GM18519 (cell line): ENCODE results near the gene EGFLAM.
"Not testable (repeated sequence)": the region's sequence is repeated elsewhere in the genome, so short reads cannot be mapped to it uniquely, and the experiment has no call there.

Experiments used
- ATAC-seq: cut with Tn5 transposase; IDR thresholded peaks from one replicate; pipeline ENCODE4 v1.9.1; 2021; ENCODE audit warnings: mild to moderate bottlenecking, moderate library complexity; ENCODE audit not compliant: unreplicated experiment, low FRiP score

The EGFLAM gene

DNA sequence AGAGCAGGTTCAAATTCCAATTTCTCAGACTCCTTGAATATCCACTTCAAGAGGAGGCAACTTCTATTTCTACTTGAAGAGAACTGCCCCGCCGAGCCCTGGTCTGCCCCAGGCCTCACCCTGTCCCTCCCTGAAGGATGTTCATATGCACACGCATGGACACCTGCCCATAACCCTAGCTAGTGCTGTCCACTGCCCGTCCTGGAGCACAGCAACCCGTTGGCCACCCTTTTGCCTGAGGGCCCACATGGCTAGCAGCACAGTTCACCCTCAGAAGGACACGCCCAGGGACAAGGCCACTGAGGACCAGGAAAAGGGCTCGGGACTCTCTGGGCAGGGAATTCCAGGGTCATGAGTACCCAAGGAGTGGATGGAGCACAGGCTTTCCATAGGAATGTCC, 63.6 kb downstream of the EGFLAM start:
- ATAC-seq: no peak

DNA sequence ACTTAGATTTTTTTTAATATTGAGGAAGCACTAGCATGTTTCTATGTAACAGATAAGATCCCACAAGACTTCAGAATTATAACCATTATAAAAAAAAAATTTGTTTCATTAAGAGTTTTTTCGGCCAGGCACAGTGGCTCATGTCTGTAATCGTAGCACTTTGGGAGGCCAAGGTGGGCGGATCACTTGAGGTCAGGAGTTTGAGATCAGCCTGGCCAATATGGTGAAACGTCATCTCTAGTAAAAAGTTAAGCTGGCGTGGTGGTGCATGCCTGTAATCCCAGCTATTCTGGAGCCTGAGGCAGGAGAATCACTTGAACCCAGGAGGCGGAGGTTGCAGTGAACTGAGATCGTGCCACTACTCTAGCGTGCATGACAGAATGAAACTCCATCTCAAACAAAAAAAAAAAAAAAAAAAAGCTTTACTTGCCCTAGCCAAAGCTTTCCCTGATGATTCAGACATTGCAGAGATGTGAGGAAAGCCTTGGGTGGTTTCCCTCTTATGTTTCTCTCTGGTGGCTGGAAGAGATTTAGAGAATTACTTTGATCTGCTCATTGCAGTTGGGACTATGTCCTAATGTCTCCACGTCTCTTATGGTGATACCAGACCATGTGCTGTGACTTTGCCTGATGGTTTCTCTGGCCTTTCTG, 65.4 kb downstream of the EGFLAM start:
- no peak for ATAC-seq

DNA sequence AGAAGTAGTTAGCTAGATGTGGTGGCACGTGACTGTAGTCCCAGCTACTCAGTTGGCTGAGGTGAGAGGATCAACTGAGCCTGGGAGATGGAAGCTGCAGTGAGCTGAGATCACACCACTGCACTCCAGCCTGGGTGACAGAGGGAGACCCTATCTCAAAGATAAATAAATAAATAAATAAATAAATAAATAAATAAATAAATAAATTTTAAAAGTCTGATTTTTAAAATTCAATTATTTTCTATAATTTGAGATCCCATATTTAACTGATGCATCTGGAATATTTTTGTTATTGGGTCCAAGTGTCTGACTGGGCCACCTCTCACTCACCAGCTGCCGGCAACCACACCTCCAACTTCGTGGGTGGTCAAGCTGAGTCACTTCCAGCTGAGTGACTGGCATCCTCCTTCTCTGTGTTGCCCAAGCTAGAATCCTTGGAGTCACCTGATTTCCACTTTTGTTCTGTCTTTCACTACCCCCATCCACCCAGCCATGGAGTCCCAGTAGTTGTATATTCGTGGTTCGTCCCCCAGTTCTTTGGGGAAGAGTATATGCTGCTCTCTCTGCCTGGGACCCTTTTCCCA, 70.9 kb downstream of the EGFLAM start:
- no peak for ATAC-seq

DNA sequence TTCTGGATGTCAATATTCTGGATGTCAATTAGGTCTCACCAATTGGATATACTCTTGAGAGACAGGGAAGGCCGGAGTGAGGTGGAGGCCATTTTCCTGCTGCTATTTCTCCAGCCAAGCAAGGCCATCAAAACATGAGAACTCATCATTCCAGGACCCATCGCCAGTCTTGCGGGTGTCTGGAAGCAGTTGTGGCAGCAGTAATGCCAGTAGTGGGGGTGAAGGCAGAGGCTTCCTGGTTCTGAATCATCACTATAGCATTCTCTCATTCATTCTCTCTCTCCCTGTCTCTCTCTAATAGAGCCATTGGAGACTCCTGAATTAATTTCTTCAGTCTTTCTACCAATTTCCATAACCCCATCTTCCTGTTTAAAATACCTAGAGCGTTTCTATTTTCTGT, 71.8 kb downstream of the EGFLAM start:
- no peak for ATAC-seq

DNA sequence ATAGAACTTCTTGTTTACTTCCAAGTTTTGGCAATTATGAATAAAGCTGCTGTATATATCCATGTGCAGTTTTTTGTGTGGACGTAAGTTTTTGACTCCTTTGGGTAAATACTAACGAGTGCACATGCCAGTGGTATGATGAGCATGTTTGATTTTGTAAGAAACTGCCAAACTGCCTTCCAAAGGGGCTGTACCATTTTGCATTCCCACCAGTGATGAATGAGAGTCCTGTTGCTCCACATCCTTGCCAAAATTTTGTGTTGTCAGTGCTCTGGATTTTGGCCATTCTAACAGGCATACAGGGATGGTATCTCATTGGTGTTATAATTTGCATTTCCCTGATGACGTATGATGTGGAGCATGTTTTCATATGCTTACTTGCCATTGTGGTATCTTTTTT, 73.5 kb downstream of the EGFLAM start:
- ATAC-seq: no peak

DNA sequence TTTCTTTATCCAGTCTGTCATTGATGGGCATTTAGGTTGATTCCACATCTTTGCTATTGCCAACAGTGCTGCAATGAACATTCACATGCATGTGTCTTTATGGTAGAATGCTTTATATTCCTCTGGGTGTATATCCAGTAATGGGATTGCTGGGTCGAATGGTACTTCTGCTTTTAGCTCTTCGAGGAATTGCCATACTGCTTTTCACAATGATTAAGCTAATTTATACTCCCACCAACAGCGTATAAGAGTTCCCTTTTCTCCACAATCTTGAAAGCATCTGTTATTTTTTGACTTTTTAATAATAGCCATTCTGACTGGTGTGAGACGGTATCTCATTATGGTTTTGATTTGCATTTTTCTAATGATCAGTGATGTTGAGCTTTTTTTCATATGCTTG, 74.8 kb downstream of the EGFLAM start:
- not testable (repeated sequence) for ATAC-seq

DNA sequence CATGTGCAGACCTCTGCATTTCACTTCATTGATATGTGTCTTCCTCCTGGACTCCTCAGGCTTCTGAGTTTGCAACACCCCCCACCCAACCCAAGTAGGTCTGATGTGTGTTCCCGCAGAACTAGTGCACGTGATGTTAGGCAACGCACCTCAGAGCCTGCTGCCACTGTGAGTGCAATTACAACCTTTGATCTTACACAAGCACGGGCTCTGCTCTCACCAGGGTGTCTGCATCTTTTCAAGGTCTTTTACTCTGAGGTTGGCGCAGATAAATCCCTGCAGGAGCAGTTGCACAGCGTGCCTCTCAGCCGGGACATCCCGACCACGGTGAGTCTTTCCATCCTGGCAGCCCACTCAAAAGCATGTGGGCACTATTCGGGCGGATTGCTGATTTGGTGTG, 80.1 kb downstream of the EGFLAM start:
- ATAC-seq: no peak

DNA sequence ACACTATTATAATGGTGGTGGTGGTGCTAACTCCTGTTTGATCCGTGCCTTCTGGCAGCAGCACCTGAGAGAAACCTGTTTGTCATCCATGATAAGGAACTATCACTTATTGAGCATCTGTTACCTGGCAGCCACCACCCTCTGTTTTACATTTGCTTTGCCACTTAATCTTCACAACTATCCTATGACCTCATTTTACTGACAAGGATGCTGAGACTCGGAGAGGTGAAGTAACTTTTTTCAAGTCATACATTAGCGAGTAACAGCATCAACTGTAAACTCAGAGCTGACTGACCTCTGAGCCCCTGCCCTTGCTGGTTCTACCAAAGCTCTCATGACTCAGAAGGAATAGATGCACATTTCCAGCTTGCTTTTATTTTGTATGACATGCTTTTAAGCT, 81.1 kb downstream of the EGFLAM start:
- ATAC-seq: no peak

DNA sequence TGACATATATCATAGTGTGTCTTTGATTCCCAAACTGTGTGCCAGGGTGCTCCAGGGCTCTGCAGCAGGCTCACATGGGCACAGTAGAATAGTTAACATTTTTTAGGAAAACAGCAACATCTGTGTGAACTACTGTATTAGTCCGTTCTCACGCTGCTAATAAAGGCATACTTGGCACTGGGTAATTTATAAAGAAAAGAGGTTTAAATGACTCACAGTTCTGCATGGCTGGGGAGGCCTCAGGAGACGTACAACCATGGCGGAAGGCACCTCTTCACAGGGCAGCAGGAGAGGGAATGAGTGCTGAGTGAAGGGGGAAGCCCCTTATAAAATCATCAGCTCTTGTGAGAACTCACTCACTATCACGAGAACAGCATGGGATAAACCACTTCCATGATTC, 82.7 kb downstream of the EGFLAM start:
- ATAC-seq: no peak

DNA sequence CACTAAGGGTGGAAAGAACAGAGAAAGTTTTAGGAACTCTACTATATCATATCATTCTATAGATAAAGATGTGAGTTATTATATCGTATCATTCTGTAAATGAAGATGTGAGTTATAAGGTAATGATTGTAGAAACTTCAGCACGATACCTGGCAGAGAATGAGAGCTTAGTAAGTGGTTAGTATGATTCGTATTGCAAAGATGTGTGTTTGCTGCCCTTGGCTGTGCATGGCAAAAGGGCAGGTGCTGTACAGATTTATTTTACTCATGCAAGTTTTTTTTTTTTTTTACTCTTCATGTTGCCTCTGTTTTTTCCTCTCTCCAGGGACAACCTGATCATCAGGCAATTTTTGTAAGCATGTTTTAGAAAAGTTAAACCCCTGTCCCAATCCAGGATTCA, 83.3 kb downstream of the EGFLAM start:
- ATAC-seq: no peak

DNA sequence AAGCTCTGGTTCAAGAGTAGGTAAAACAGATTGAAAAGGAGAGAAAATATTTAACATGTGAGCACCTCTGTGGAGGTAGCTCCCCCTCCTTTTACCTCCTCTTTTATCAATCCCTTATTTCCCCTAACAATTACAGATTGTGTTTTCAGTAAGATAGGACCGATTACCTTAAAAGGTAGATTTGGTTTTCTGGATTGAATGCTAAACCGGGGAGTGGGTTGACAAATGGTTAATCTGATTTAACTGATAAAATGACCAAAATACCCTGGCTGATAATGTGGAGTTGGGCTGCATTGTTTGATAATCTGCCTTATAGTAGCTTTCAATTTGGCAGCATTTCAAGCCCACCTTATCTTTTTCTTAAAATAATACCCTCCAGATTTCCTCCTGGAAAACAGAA, 83.9 kb downstream of the EGFLAM start:
- ATAC-seq: no peak

DNA sequence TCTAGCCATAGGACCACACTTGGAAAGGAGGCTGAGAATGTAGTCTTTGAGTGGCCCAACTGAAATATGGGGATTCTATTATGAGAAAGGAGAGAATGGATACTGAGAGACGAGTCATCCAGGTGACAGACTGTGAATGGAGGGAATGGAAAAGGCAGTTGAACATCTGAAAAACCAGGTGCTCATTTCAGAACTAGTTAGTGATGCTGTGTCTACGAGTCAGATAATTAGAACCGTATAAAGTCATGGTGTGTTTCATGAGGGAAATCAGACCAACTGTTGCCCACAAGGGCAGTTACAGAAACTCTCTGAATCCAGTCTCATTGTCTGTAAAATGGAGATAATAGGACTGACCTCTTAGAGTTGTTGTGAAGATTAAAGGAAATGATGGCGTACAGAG, 86.5 kb downstream of the EGFLAM start:
- no peak for ATAC-seq

DNA sequence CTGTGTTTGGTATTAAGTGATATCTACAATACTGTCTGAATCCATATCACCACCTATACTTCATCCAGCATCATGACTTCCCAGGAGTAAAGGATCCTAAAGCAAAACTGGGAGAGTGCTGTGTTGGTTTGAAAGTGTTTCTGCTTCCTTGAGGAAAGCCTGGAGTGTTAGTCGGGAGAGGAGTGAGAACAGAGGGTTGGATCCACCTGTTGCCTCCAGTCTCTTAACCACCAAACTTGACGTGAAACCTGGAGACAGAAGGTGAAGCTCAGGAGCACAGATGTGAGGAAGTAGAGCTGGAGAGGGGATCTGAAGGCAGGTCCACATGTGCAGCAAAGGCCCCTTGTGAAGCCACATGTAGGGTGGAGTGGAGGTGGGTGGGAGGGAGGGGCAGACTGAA, 88.2 kb downstream of the EGFLAM start:
- no peak for ATAC-seq

DNA sequence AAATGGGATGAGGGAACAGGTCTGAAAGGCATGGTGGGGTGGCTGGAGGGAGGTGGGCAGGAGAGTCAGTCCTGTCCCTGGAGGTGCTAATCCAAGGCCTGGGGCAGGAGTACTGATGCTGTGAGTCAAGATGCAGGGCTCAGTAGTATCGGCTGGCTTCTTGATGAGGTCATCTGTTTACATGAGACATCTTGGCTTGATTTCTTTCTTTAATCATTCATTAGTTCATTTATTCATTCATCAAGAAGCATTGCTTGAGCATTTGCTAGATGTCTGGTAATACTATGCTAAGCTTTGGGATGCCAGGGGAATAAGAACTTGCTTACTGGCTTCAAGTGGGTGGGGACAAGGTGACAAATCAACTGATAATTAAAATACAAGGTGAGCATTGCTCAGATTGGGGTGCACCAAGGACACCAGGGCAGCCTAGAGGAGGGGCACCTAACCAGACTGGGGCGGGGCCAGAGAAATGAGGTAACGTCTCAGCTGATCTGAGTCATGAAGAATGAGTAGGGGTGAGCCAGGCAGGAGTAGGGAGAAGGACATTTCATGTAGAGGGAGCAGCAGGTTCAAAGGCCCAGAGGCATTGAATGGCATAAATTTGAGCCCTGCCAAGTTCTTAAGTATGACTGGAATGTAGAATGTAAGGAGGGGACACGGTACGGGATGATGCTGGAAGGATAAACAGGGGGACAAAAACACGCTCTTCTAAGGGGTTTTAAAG, 88.8 kb downstream of the EGFLAM start:
- no peak for ATAC-seq

DNA sequence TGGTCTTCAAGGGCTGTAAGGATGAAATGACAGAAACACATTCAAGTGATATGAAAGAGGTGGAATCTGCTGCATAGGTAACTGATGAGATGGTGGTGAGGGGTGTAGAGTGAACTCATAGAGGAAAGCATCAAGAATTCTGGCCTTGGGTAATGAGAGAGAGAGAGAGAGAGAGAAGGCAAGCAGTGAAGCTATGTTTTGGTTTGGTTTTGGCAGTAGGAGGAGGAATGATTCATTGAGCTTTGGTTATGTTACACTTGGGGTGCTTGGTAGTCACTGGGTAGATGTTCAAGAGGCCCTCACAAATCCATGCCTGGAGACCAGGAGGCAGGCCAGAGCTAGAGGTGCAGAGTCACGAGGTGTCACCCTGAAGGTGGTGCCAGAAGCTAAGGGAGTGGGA, 89.5 kb downstream of the EGFLAM start:
- ATAC-seq: no peak

DNA sequence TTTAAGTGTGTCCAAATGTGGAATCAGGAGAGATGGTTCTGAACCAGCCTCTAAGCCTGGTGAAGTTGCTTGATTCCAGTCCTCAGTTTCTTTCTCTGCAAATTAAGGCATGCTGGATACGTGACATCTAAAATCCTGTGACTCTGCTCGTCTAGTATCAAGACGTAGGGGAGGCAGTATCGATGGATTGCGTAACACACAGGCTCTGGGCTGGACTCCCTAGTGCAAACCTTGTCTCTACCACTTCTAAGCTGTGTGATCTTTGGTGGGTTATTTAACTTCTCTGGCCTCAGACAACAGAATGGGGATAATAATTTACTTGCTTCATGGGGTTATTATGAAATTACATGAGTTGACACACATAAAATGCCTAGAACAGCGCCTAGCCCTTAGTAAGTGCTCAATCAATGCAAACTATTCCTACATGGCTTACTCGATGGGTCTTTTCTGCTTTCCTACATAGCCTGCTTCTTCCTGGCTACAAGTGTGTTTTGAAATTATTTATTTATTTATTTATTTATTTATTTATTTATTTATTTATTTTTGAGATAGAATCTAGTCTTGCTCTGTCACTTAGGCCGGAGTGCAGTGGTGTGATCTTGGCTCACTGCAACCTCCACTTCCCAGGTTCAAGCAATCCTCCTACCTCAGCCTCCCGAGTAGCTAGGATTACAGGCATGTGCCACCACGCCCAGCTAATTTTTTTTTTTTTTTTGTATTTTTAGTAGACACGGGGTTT, 102.1 kb downstream of the EGFLAM start:
- no peak for ATAC-seq

DNA sequence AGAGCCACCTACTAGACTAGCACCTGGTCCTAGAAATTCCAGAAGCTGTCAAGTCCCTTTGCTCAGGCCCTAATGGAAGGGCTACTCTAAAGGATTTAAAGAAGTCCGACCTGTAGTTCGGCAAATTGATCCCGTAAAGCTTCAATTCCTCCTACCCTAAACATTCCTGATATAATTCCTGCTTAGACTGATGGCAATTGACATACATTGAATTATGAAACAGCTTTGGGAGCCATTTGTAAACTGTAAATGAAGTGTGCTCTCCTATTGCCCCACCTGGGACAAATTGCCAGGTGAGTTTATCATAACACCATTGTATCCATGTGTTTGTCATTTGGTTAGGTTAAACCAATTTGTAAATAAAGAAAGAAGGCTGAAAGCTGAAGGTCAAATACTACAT, 104.4 kb downstream of the EGFLAM start:
- no peak for ATAC-seq

DNA sequence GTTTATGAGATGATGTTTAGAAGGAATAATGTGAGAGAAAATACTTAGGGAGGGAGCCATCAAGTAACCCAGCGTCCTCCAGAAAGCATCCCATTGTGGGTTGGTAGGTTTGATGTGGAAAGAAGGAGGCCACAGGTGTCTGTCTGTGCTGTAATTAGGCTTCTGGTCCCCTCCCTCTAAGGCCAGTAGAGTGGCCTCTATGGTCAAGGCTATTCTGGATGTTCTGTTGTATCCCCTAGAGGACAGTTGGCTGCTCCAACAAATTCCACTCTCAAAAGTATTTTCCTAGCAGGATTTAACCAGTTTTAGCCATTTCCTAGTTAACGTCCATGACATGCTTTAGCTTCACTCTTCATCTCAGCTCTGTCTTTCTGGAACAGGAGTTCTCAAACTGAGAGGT, 106.5 kb downstream of the EGFLAM start:
- ATAC-seq: no peak

DNA sequence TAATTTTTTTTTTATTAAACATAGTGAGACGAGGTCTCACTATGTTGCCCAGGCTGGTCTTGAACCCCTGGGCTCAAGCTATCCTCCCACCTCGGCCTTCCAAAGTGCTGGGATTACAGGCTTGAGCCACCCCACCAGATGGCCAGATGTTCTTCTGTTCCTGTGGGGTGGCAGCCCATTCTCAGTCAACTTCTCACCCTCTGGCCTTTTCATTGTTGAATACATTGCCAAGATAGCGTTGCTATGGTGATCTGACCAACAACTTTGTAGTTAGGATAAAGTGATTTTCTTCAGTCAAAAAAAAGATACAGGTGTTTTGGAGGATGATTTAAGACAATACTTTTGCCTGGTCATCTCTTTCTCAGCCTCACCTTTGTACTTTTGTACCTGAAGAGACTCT, 109.1 kb downstream of the EGFLAM start:
- ATAC-seq: no peak

DNA sequence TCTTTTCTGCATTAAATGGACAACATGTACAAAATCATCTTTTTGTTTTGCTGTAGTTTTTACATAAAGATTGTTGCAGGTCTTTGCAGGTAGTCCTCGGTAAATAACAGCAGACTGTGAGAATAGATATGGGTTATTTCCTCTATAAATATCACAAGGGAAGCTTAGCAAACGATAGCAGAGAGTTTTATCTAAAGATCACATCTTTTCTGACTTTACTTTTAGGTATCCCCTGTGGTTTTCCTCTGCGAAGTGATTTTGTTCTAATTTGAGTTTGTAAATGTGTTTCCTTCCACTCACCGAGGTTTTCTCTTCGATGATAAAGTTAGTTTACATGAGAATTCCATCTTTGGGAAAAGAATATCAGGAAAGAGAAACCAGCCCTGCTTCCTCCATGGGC, 109.6 kb downstream of the EGFLAM start:
- no peak for ATAC-seq

DNA sequence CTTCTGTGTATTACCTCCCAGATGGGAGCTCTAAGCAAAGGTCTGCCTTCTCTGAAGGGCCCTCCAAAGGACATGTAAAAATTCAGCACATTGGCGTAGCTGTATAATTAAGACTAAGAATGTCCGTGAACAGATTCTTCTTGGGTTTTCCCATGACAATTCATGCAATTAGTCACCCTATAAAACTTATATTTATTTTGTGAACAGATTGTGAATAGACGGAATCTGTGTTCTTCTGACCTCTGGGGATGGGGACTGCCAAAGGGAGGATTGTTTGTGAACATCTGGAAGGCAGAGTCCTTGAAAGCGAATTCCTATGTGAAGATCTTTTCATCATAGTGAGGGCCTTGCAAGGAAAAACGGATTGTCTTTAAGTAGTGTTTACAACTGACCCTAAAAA, 111.3 kb downstream of the EGFLAM start:
- ATAC-seq: no peak
